SHP77 treated with DMSO at 0.1 percent for 48 hours (cell line): ENCODE measurements around the gene COL8A2.

ENCODE experiments used
- DNase-seq: peaks from one replicate; lab custom pipeline; 2025; lab: John Stamatoyannopoulos, UW

Gene COL8A2

DNA sequence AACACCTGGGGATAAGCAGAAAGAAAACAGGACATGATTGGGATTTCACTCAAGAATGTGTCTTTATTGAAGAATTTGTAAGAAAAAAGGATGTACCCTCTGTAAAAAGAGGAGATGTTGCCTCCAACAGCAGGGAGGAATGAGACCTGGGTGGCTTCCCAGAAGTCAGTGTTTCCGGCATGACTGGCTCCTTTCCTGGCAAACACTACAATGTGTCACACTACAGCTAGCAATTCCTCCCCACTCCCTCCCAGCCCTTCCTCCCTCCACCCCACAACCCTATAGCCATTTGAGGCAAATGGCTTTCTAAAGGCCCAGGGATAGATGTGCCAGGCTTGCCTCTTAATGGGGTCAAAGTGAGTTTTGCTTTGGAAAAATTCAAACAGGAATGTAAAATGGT lies 11.5 kb upstream of the COL8A2 start:
- DNase-seq: no peak

DNA sequence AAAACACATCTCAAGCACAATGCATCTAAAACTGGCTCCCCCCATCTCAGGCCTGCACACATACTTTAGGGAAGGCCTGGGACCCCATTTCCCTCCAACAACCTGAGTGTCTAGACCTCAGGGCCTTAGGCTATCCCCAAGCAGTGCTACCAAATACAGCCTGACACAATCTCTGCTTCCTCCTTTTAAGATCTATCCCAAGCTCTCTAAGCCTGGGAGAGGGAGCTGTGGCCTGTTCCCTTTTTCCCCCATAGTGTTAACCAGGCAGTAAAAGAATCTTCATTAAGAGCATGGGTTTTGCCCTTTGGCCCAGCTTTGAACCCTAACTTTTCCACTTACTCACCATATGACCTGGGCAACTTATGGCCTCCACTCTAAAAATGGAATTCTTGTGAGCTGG lies 10.8 kb upstream of the COL8A2 start:
- no peak for DNase-seq

GRCh38 chr1:36135330-36135667 lies 10.3 kb upstream of the COL8A2 start:
- DNase-seq: no peak

GRCh38 chr1:36134505-36135329 lies 9.7 kb upstream of the COL8A2 start:
- DNase-seq: peak; percentile 3

DNA sequence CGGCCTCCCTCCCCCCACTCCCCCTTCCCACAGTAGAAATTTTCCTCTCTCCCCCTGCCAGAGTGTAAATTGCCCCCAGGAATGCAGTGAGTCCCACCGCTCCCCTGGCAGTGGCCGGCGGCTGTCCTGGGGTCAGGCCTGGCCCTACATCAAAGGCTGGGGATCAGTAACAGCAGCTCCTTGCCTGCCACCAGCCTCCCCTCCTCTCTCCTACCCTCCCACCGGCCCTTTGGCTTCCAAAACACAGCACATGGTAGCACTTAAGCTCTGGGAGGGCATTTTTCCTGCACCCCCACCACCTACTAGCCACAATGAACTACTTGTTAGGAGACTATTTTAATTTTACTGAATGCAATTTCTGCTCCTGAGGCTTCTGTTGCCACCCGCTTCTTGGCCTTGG lies 9.0 kb upstream of the COL8A2 start:
- DNase-seq: no peak

- peak; percentile 19 for DNase-seq
Observed at GRCh38 chr1:36133484-36133883, 8.5 kb upstream of the COL8A2 start.

DNA sequence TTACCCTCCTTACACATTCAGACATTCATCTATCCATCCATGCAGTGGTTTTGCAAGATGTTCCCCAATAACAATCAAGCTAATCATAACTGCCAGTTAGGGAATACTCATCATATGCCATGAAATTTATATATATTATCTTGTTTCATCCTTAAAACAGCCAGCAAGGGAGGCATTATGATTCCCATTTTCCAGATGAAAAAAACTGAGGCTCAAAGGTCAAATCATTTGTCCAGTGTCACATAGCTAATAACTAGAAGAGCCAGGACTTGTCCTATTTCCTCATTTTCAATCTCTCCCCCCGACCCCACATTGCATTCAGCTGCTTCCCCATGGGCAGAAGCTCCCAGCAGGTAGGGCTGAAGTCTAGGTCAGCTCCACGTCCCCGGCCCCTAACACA lies 7.0 kb upstream of the COL8A2 start:
- DNase-seq: no peak

DNA sequence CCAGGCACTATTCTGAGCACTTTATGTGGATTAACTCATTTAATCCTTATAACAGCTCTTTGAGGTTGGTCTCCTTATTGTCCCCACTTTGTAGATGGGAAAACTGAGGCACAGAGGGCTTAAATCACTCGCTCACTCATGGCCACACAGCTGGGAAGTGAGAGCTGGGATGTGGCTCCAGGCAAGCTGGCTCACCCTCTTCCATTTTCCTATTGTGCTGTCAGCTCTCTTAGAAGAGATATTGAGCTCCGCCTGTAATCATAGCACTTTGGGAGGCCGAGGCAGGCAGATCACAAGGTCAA lies 3.8 kb upstream of the COL8A2 start:
- DNase-seq: no peak

GRCh38 chr1:36128126-36128904 lies 3.3 kb upstream of the COL8A2 start:
- no peak for DNase-seq

GRCh38 chr1:36126797-36127500 lies 1.9 kb upstream of the COL8A2 start:
- DNase-seq: no peak

- DNase-seq: no peak
Observed at GRCh38 chr1:36126005-36126716, 1.1 kb upstream of the COL8A2 start.

GRCh38 chr1:36124404-36125128 lies 456 bp downstream of the COL8A2 start:
- no peak for DNase-seq

DNA sequence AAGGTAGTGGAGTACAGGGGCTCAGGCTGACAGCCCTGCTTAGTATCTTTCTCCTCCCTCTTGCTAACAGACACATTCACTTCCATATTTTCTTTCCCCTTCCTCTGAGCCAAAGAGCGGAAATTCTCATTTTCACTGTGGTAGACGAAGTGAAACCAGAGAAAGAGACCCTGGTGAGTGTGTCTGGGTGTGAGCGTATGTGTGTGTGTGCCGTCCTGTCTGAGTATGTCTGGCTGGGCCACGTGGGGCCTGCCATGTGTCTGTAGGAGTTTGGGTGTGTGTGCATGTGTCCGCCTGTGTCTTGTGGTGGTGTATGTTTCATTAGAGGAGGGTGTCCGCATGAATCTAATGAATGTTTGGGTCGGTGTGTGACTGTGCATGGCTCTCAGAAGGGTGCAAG lies 1.7 kb downstream of the COL8A2 start:
- DNase-seq: no peak

DNA sequence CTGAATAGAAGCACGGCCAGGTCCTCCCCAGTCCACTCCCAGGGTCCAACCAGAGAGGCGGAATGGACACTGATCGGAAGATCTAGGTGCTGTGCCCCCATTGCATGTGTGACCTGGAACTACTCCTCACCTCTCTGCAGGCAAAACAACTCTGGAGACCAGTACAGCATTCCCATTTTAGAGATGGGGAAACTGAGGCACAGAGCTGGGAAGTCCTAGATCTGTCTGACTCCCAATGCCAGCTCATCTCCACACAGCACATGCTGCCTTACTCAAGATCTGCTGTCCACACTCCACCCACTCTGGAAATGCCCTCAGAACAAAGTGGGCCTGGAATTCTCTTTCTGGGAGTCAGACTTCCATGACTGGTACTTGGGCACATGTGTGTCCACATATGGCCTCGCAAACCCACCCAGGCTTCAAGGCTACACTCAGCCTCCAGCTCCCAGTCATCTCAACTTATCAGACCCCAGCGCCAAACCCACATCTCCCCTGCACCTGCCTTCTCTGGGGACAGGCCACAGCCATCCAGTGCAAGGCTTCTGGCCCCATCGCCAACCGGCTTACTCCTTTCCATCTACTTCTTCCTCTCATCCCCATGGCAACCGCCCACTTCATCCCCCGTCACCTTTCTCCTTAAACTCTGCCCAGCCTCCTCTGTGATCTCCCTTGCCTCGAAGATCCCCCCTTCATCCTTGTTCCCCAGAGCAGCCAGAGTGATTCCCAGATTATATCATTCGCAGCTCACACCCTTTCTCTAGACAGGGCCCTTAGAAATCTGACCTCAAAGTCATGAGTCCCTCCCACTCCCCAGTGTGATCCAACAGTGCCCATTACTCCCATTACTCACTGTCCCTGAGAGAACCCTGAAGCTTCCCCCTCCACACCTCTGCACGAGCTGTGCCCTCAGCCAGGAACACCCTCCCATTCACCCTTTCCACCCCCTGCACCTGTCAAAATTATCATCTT lies 2.7 kb downstream of the COL8A2 start:
- DNase-seq: no peak

- no peak for DNase-seq
Observed at GRCh38 chr1:36119456-36119855, 5.6 kb downstream of the COL8A2 start.

GRCh38 chr1:36118447-36119204 lies 6.4 kb downstream of the COL8A2 start:
- no peak for DNase-seq

DNA sequence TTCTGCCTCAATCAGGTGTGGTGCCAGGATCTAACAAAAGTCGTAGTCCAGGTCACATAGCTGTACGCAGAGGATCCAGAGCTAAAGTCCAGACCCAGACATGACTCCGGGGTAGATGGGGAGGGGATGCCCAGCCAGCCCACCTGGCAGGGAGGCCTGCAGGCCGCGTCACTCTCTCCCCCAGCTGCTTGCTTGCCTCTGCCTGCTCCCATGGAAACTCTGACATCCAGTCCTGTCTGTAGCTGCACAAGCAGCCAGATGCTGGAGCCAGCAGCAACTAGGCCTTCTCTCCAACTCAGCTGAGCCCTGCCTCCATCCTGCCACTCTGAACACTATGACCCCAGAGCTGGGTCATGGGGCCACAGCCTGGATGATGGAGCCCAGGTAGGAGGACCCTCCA lies 8.1 kb downstream of the COL8A2 start:
- no peak for DNase-seq

DNA sequence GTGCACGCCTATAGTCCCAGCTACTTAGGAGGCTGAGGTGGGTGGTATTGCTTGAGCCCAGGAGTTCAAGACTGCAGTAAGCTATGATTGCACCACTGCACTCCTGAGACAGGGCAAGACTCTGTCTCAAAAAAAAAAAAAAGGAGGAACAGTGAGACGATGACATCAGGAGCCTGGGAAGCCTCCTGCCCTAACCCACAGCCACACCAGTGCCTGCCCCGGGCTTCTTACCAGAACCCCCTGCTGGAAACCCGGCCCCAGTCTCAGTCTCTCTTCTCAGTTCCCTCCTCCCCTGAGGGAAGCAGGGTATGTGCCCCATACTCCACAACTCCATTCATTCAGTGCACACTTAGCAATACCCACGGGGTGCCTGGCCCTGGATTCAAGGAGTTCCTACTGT lies 9.1 kb downstream of the COL8A2 start:
- no peak for DNase-seq

- DNase-seq: no peak
Observed at GRCh38 chr1:36115200-36115669, 9.8 kb downstream of the COL8A2 start.

- DNase-seq: no peak
Observed at GRCh38 chr1:36114371-36114770, 10.7 kb downstream of the COL8A2 start.
